NK-92 (cell line): ENCODE results near the gene RNU7-1.

ENCODE experiments used
- DNase-seq: peaks from one replicate; lab custom pipeline; 2025; ENCODE audit not compliant: unreplicated experiment; lab: John Stamatoyannopoulos, UW

The RNU7-1 gene

GRCh38 chr12:6987956-6988553 lies 44.4 kb downstream of the RNU7-1 start:
- DNase-seq, result no peak
